Central memory CD8-positive, alpha-beta T cell (primary cell): Measurements from ENCODE around the gene SIGLEC7.

Experiments
- ATAC-seq: fragments of 150-1000 bp; cut with Tn5 transposase; replicated peaks from 2 replicates; pipeline ENCODE4 v1.10.0; 2022; ENCODE audit warnings: mild to moderate bottlenecking, moderate FRiP score, moderate number of reproducible peaks; ENCODE audit not compliant: poor library complexity, severe bottlenecking; ENCODE audit errors: extremely low read depth
- DNase-seq, 2 donors: peaks; one replicate each; pipeline ENCODE4 v3.0.0; 2021; ENCODE audit warnings: low spot score in 2 of 2
- H3K27ac Mint-ChIP-seq: one replicate; pipeline ENCODE4 v1.8.0; 2022; ENCODE audit warnings: low read depth, mild to moderate bottlenecking, moderate library complexity, mixed read lengths
- H3K27me3 Mint-ChIP-seq: one replicate; pipeline ENCODE4 v1.8.0; 2022; ENCODE audit warnings: mixed read lengths
- H3K36me3 Mint-ChIP-seq: one replicate; pipeline ENCODE4 v1.8.0; 2022; ENCODE audit warnings: mild to moderate bottlenecking, moderate library complexity, mixed read lengths; ENCODE audit not compliant: insufficient read depth
- H3K4me1 Mint-ChIP-seq: one replicate; pipeline ENCODE4 v1.8.0; 2022; ENCODE audit warnings: mixed read lengths
- H3K4me3 Mint-ChIP-seq: one replicate; pipeline ENCODE4 v1.8.0; 2022; ENCODE audit warnings: mild to moderate bottlenecking, moderate library complexity, mixed read lengths
- H3K9me3 Mint-ChIP-seq: one replicate; pipeline ENCODE4 v1.8.0; 2022; ENCODE audit warnings: mixed read lengths

Gene SIGLEC7

DNA sequence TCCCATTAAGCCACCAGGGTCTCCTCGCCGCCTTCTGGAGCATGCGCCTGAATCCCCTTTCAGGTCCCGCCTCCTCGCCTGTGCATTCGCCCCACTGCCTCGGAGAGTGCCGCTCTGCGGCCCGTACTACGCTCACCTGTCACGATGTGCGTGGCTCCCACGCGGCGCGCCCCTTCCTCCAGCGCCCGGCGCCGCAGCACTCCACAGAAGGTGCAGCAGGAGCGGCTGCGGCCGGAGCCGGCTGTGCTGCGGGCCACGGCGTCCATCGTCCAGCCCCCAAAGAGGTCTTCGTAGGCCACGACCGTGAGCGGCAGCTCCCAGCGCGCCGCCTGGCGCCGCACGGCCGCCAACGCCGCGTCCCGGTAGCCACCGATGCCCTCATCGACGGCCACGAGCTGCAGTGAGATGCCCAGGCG, 38.2 kb upstream of the SIGLEC7 start:
- H3K4me1 Mint-ChIP-seq, result peaks cover 61% of the 10 kb centered on the region

DNA sequence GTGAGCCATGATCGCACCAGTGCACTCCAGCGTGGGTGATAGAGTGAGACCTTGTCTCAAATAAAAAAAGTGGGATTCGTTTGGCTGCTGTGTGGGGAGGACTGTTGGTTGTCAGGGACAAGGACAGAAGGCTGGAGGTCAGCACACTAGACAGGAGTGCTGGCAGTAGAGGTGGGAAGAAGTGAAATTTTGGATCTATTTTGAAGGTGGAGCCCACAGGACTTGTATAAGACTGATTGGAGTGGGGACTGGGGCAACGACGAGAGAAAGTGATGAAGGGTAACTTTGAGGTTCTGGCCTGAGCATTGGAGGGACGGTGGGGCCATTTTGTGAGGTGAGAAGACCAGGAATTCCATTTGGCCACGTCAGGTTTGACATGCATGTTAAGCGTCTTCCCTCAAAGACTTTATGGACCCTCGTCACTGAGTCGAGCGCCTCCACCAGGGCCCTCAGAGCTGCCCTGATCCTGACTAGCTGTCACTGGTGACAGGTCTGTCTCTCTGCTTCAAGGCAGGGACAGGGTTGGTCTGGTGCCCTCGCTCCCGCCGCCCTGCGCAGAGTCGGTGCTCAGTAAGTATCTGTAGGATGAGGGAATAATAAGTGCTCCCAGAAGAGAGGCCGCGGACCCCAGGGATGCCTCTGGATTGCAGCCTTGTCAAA, 34.6 kb upstream of the SIGLEC7 start:
- Mint-ChIP-seq H3K4me1 (peaks cover 49% of the 10 kb centered on the region), H3K36me3 (peaks cover 27% of the 10 kb centered on the region), H3K9me3 (no peaks in the 10 kb centered on the region), H3K27ac (peak overlapping the region; percentile 98), H3K27me3 (no peaks in the 10 kb centered on the region), H3K4me3 (peak overlapping the region; percentile 90)
- DNase-seq, result no peak
- no peak for ATAC-seq

More for the DNA sequence above, 38.2 kb upstream of the SIGLEC7 start:
- H3K36me3 Mint-ChIP-seq, result peaks cover 39% of the 10 kb centered on the region
- no peaks in the 10 kb centered on the region for H3K27me3 Mint-ChIP-seq
- no peak for ATAC-seq
- no peak for DNase-seq
- H3K27ac Mint-ChIP-seq, result no peak overlapping the region
- H3K4me3 Mint-ChIP-seq, result no peak overlapping the region
- no peaks in the 10 kb centered on the region for H3K9me3 Mint-ChIP-seq

DNA sequence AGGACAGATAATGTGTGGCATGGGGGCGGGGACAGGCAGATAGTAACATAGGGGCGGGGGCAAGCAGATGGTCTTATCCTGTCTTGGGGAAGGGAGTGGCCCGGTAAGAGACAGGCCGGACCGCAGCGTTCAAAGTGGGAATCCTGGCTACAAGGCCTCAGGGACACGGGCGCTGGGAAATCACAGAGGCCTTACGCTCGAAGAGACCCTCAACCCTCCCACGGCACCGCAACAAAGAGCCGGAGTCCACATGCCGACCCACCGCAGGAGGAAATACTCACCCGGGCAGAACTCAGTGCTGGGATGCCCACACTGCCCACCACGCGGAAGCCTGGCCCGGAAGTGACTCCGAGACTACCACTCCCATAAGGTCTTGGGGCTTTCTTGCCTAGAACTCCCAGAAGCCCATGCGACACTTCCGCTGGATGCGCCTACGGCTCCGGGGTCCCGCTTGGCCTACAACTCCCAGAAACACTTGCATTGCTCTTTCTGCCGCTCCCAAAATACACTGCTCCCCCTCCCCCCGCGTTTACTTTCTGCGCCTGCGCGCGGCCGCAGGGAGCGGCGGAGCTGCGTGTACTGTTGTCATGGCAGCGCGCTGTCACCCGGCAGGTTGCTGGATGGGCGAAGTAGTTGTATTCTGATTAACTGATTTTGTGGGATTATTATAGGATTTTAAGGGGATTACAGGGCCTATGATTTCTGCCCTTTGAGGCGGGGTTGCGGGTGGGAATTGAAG, 33.9 kb upstream of the SIGLEC7 start, which contains the start of gene CTU1:
CTU1 (minus strand) TSS at position 344 of the 739 bp plus-strand sequence. CDS start 3,840 bp downstream, outside the sequence.
- Mint-ChIP-seq H3K36me3 (peaks cover 22% of the 10 kb centered on the region), H3K4me3 (peak within 1 kb of the TSS; percentile 90), H3K27ac (peak within 1 kb of the TSS; percentile 98), H3K9me3 (no peaks in the 10 kb centered on the region), H3K4me1 (peaks cover 44% of the 10 kb centered on the region), H3K27me3 (no peaks in the 10 kb centered on the region)
- DNase-seq (peak; percentile 90 to 98), ATAC-seq (peak; percentile 100)

DNA sequence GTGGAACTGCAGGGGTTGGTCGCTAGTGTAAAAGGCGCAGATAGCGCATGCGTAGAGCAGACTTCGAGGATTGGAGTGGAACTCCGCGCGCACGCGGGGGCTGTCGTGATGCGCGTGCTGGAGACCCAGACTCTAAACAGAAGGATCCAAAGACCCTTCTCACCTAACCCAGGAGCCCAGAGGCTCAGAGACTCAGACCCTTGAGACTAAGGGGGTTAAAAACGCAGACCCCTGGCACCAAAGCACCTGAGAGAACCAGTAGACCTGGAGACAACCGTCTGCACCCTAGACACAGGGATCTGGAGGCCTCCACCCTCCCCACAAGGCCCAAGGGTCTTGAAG, 33.3 kb upstream of the SIGLEC7 start:
- H3K27ac Mint-ChIP-seq, result peak overlapping the region; percentile 98
- peaks cover 18% of the 10 kb centered on the region for H3K36me3 Mint-ChIP-seq
- ATAC-seq, result peak; percentile 33
- H3K27me3 Mint-ChIP-seq, result no peaks in the 10 kb centered on the region
- no peak for DNase-seq
- H3K4me1 Mint-ChIP-seq, result peaks cover 44% of the 10 kb centered on the region
- H3K9me3 Mint-ChIP-seq, result no peaks in the 10 kb centered on the region
- H3K4me3 Mint-ChIP-seq, result peak overlapping the region; percentile 90

DNA sequence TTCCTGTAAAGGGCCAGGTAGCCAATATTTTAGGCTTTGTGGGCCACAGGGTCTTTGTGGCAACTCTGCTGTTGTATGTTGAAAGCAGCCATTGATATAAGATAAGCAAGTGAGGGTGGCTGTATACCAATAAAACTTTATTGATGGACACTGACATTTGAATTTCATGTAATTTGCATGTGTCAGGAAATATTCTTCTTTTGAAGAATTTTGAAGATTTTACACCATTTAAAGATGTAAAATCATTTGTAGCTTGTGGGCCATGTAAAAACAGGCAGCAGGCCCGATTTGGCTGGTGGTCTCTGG, 31.5 kb upstream of the SIGLEC7 start:
- Mint-ChIP-seq H3K4me1 (peaks cover 32% of the 10 kb centered on the region), H3K27ac (no peak overlapping the region)
- ATAC-seq, result no peak

DNA sequence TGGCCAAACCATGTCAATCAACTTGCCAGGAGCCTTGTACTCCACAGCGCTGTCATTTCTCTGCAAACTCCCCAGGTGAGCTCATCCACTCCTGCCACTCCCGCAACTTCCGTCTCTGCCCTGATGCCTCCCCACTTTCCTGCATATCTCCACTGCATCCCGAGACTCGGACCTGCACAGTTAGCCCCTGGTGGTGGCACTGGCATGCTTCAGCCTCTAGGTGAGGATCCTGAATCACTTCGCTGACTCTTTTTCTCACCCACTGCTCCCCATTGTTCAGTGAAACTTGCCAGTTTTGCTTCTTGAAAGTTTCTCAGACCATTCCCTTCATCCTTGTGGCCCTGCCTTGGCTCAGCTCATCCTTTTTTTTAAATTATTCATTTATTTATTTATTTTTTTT, 30.5 kb upstream of the SIGLEC7 start:
- Mint-ChIP-seq H3K4me1 (peaks cover 23% of the 10 kb centered on the region), H3K27ac (no peak overlapping the region)

More for the DNA sequence above, 31.5 kb upstream of the SIGLEC7 start:
- no peaks in the 10 kb centered on the region for H3K9me3 Mint-ChIP-seq
- no peaks in the 10 kb centered on the region for H3K27me3 Mint-ChIP-seq
- H3K36me3 Mint-ChIP-seq, result peaks cover 12% of the 10 kb centered on the region
- DNase-seq, result no peak
- H3K4me3 Mint-ChIP-seq, result no peak overlapping the region

DNA sequence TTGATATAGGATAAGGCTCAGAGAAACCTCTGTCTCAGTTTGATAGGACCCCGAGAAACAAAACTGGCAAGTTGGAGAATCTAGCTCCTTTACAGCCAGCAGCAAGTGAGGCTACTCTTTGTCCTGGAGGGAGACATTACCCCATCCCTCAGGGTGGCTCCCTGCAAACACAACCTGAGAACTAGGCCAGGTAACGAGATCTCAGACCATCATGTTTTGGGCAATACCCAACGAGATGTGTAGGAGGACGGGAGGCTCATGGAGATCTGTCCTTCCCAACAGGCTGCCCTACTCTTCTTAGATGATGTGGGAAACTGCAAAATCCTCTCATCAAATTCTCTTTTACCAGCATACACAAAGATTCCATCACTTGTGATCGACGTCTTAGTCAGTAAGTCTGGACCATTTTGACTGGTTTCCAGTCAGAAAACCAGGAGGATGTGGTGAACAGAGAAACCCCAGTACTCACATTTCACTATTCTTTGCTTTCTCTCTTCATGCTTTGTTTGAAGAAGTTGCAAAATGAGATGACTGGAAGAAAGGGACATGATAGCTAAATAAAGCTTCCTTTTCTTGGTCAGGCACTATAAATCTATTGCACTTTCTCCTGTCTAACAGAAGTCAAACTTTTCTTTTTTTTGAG, 27.9 kb upstream of the SIGLEC7 start:
- peak; percentile 67 for ATAC-seq
- Mint-ChIP-seq H3K4me1 (peaks cover 6% of the 10 kb centered on the region), H3K4me3 (peak overlapping the region; percentile 48), H3K27ac (no peak overlapping the region), H3K36me3 (peaks cover 1% of the 10 kb centered on the region), H3K27me3 (no peaks in the 10 kb centered on the region), H3K9me3 (no peaks in the 10 kb centered on the region)
- no peak for DNase-seq

More for the DNA sequence above, 30.5 kb upstream of the SIGLEC7 start:
- ATAC-seq (no peak), DNase-seq (no peak)
- no peaks in the 10 kb centered on the region for H3K9me3 Mint-ChIP-seq
- H3K36me3 Mint-ChIP-seq, result peaks cover 12% of the 10 kb centered on the region
- H3K4me3 Mint-ChIP-seq, result no peak overlapping the region
- H3K27me3 Mint-ChIP-seq, result no peaks in the 10 kb centered on the region

DNA sequence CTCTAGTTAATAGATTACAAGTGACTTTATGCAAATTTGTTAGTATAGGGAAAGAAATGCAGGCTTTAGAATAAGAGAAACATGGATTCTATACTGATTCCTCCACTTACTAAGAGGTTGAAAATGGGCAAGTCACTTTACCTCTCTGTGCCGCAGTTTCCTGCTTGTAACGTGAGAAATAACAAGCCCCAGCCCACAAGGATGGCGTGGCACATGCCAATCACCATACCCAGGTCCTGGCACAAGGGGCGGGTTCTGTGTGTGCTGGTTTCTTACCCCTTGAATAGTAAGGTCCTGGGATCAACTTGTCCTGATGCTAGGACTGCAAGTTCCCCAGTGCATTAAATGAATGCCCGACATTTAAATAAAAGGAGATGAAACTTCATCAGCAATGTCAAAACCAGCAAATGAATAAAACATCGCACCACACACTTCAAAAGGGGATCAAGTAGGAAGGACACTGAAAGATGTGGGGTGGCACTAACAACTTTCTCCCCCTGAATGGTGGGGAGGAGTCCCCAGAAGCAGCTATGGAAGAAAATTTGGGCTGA, 25.3 kb upstream of the SIGLEC7 start:
- no peaks in the 10 kb centered on the region for H3K27me3 Mint-ChIP-seq
- peak overlapping the region; percentile 37 for H3K4me3 Mint-ChIP-seq
- ATAC-seq (peak; percentile 89), DNase-seq (no peak)
- H3K27ac Mint-ChIP-seq, result peak overlapping the region; percentile 46
- H3K9me3 Mint-ChIP-seq, result no peaks in the 10 kb centered on the region
- H3K36me3 Mint-ChIP-seq, result peaks cover 1% of the 10 kb centered on the region
- peaks cover 19% of the 10 kb centered on the region for H3K4me1 Mint-ChIP-seq

DNA sequence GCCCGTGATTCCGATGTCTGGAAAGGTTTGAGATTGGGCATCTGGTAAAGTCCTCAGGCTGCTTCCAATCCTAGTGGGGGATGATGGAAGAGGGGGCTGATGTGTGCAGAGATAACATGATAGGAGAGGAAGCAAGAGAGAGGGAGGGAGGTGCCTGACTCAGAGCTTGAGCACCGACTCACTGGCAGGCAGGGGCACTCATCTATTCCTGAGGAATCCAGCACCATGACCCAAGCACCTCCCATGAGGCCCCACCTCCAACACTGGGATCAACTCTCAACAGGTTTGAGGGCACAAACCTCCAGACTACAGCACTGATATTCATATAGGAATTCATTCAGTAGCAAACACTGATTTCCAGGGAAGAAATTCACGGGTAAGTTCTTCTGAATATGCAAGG, 23.0 kb upstream of the SIGLEC7 start:
- no peak for DNase-seq
- peaks cover 3% of the 10 kb centered on the region for H3K36me3 Mint-ChIP-seq
- no peak for ATAC-seq
- no peaks in the 10 kb centered on the region for H3K27me3 Mint-ChIP-seq
- H3K27ac Mint-ChIP-seq, result peak overlapping the region; percentile 42
- no peaks in the 10 kb centered on the region for H3K9me3 Mint-ChIP-seq
- no peak overlapping the region for H3K4me3 Mint-ChIP-seq
- H3K4me1 Mint-ChIP-seq, result peaks cover 42% of the 10 kb centered on the region

DNA sequence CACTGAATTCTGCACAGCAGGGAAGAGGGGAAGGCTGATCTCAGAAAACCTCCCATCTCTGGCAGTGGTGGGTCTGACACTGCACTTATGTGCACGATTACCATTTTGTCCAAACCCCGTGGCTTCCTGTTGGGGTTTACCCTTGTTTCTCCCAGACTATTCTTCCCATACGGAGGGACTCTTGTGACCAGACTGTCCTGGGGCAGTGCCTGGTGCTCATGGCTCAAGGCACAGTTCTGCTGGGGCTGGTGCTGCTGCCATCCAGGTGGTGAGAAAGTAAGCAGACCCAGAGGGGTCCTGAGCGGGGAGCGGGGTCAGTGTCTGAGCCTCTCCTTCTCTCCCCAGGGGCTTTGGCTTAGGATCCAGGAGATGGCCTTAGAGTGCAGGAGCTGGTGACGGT, 22.5 kb upstream of the SIGLEC7 start:
- peaks cover 47% of the 10 kb centered on the region for H3K4me1 Mint-ChIP-seq
- H3K27ac Mint-ChIP-seq, result no peak overlapping the region
- DNase-seq (no peak), ATAC-seq (no peak)
- H3K9me3 Mint-ChIP-seq, result no peaks in the 10 kb centered on the region
- H3K4me3 Mint-ChIP-seq, result no peak overlapping the region
- H3K27me3 Mint-ChIP-seq, result no peaks in the 10 kb centered on the region
- peaks cover 3% of the 10 kb centered on the region for H3K36me3 Mint-ChIP-seq

DNA sequence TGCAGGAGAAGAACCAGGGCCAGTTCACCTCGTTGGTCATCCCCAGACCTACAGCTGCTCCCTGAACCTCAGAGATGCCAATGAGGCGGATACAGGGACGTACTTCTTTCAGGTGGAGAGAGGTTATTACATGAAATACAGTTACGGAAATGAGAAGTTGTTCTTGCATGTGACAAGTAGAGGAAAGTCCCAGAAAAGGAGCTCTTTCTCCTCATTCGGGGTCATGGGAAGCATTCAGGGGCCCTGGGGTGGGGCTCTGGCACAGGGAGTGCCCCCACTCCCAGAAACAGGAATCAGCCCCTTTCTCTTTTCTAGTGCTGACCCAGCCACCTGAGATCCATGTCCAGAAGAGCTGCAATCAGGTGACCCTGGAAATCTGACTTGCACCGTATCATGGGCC, 21.9 kb upstream of the SIGLEC7 start:
- Mint-ChIP-seq H3K4me1 (peaks cover 53% of the 10 kb centered on the region), H3K27ac (no peak overlapping the region), H3K4me3 (no peak overlapping the region), H3K27me3 (no peaks in the 10 kb centered on the region), H3K36me3 (peaks cover 3% of the 10 kb centered on the region), H3K9me3 (no peaks in the 10 kb centered on the region)
- DNase-seq (no peak), ATAC-seq (no peak)

DNA sequence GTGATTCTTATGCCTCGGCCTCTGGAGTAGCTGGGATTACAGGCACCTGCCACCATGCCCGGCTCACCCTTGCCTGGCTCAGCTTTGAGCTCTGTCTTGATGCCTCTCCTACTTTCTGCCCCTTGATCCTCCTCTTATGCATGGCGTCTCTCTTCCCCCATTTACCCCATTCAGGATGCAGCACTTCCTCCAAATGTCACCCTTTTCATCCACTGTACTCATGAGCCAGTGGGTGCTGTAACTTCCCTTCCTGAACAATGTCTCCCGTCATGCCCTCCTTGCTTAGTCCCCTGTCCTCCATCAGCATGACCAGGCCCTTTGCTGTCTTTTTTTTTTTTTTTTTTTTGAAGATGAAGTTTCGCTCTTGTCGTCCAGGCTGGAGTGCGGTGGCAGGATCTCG, 20.8 kb upstream of the SIGLEC7 start:
- H3K4me3 Mint-ChIP-seq, result no peak overlapping the region

More for the DNA sequence above, 20.8 kb upstream of the SIGLEC7 start:
- DNase-seq (no peak), ATAC-seq (no peak)
- H3K9me3 Mint-ChIP-seq, result no peaks in the 10 kb centered on the region
- H3K4me1 Mint-ChIP-seq, result peaks cover 58% of the 10 kb centered on the region
- peaks cover 3% of the 10 kb centered on the region for H3K36me3 Mint-ChIP-seq
- H3K27ac Mint-ChIP-seq, result no peak overlapping the region
- no peaks in the 10 kb centered on the region for H3K27me3 Mint-ChIP-seq
